Adrenal gland (tissue), 19 donors: ENCODE results near the gene RGS17. TPM values are rescaled to one million over a fixed set of nuclear protein-coding genes. Genes with fewer than 3 reads are reported as not detected.

Experiments
- DNase-seq, 7 donors: peaks; one replicate each; pipeline ENCODE4 v3.0.0-alpha.2; 2019 to 2020
- H3K27ac ChIP-seq, 5 donors: fragments of 200-600 bp; sonication (generic) in 4 of 5; 1 replicate in 3 of 5; 2 replicates in 2 of 5; pipeline versions ENCODE4 v1.5.1 to v1.8.0; 2016 to 2020; ENCODE audit warnings: mild to moderate bottlenecking in 1 of 5
- H3K27me3 ChIP-seq: fragments of 200-600 bp; 2 replicates; pipeline ENCODE4 v1.8.0; 2021
- H3K36me3 ChIP-seq, 2 donors: fragments of 200-600 bp; replicated peaks in 1 of 2; 1 replicate in 1 of 2; 2 replicates in 1 of 2; pipeline versions ENCODE4 v1.5.1 to v1.8.0; 2018 to 2022
- H3K4me1 ChIP-seq, 2 donors: fragments of 200-600 bp; replicated peaks in 1 of 2; 1 replicate in 1 of 2; 2 replicates in 1 of 2; pipeline versions ENCODE4 v1.5.1 to v1.8.0; 2018 to 2021
- H3K4me3 ChIP-seq, 4 donors: fragments of 200-600 bp; sonication (generic) in 3 of 4; one replicate each; pipeline ENCODE4 v1.5.1; 2016 to 2018
- H3K9me3 ChIP-seq, 3 donors: fragments of 200-600 bp; sonication (generic) in 1 of 3; replicated peaks in 1 of 3; 1 replicate in 2 of 3; 2 replicates in 1 of 3; pipeline versions ENCODE4 v1.5.1 to v1.8.0; 2016 to 2021
- CTCF ChIP-seq, 6 experiments: fragments of 450-650 bp in 4 of 6; fragments of 200-600 bp in 2 of 6; sonication (generic) in 1 of 6; IDR thresholded peaks; 1 replicate in 5 of 6; 2 replicates in 1 of 6; pipeline versions ENCODE4 v1.5.1 to v1.8.0; 2016 to 2021; ENCODE audit warnings: antibody characterized with exemption in 6 of 6, mild to moderate bottlenecking in 2 of 6, moderate library complexity in 1 of 6
- POLR2A ChIP-seq, 2 donors: fragments of 450-650 bp; IDR thresholded peaks; one replicate each; pipeline ENCODE4 v1.6.1; 2017; ENCODE audit warnings: antibody characterized with exemption in 2 of 2, mild to moderate bottlenecking in 2 of 2, moderate library complexity in 1 of 2
- WGBS, 4 donors: extraction: QIAGEN DNeasy Blood & Tissue Kit in 2 of 4; methylation state at CpG; one replicate each; pipeline versions ENCODE4 v1.1.5 to v1.1.7; 2013 to 2017; 5-methylcytosine and 5-hydroxymethylcytosine counted together
- intact Hi-C, 2 donors: fragments of 100-400 bp; cut with DNase I; formaldehyde crosslinking; loops; one replicate each; pipeline versions ENCODE4 v1.14.1 to v1.15.0; 2022 to 2023
- long read RNA-seq, 10 donors: library from polyadenylated mRNA in 3 of 10; unstranded in 2 of 10; stranded (forward) in 1 of 10; transcript quantifications; one replicate each; pipeline ENCODE4 v2.0.0 and lab custom pipeline, GENCODE V29; 2021 to 2026
- polyA plus RNA-seq, 3 donors: library from polyadenylated mRNA; stranded (reverse); fragments of 200-250 nt in 2 of 3; fragments of 350-450 nt in 1 of 3; fragmentation: Illumina TruSeq in 1 of 3; extraction: RNeasy Lipid Tissue Mini Kit (QIAGEN cat#74804) in 1 of 3; gene quantifications; one replicate each; pipeline ENCODE4 v1.2.3, GENCODE V29; 2013 to 2014
- total RNA-seq, 9 donors: library from RNA; depleted of rRNA in 4 of 9; stranded (reverse); fragments of >200 nt in 4 of 9; fragments of 120-200 nt in 1 of 9; fragmentation: NEBNext Ultra II Directional in 1 of 9; extraction: Animal tissue kit (Norgen Biotek cat#: 25700) in 1 of 9; gene quantifications; one replicate each; pipeline versions ENCODE4 v1.1.0 to v1.2.4, GENCODE V29; 2013 to 2023
- donor health status: healthy with polysubstance abuse.
- donor health status: Bipolar disorder and iron deficiency.
- donor health status: DM: yes; HTN: yes; CAD: no.
- donor health status: DM: no; HTN: no; CAD: no.
- donor health status: DM: no; HTN: no; CAD: no.
- donor health status: DM: yes; HTN: yes; CAD: no.

RGS17 gene
- total RNA-seq: under 1 TPM in 4 of 9 donors, not detected in 5; under 0.01 to 0.83 (median 0.21) TPM
- under 1 TPM; 0.10 to 0.29 (median 0.16) TPM for polyA plus RNA-seq
- long read RNA-seq, donor 1: 0 reads
- long read RNA-seq, donor 2: 0 reads
- long read RNA-seq, donor 3: 0 reads
- long read RNA-seq, donor 4: 0 reads
- long read RNA-seq, donor 5: 0 reads
- long read RNA-seq, donor 6: 0 reads
- long read RNA-seq, donor 7: 0 reads
- long read RNA-seq, donor 8: 0 reads
- long read RNA-seq, donor 9, partial matches to known transcripts: 0 of 1 reads
- long read RNA-seq, donor 9, other reads (novel, unspliced or antisense): 0 of 1 reads
- long read RNA-seq, donor 10: 0 reads

GRCh38 chr6:153131037-153131981, at the start of gene RGS17:
RGS17 (minus strand) TSS chr6:153131282; CDS start chr6:153044018, 87,264 bp downstream.
- Histone ChIP-seq H3K9me3 (no peaks in the 10 kb centered on the region), H3K4me3 (peak within 1 kb of the TSS in 2 of 4 donors; percentile 16 to 49), H3K36me3 (no peaks in the 10 kb centered on the region), H3K4me1 (peaks cover 14 to 15% of the 10 kb centered on the region in 2 donors), H3K27me3 (peaks cover 27% of the 10 kb centered on the region), H3K27ac (no peak within 1 kb of the TSS)
- peak in 6 of 7 donors; percentile 22 to 55 (median 36) for DNase-seq
- no peak for TF ChIP-seq POLR2A (IDR thresholded peaks at IDR 0.05)
- intact Hi-C loops: no loop called here
- WGBS, 4 donors: 4 to 19% (median 7%) methylated on average over 13 to 87 of the region's 89 CpGs

- Histone ChIP-seq H3K36me3 (no peaks in the 10 kb centered on the region), H3K9me3 (no peaks in the 10 kb centered on the region), H3K27ac (no peak overlapping the region), H3K4me3 (no peak overlapping the region), H3K27me3 (no peaks in the 10 kb centered on the region), H3K4me1 (no peaks in the 10 kb centered on the region)
- DNase-seq: no peak
- TF ChIP-seq POLR2A (IDR thresholded peaks at IDR 0.05) (no peak), CTCF (IDR thresholded peaks at IDR 0.05) (no peak)
- intact Hi-C loops: no loop called here
Measured at GRCh38 chr6:153172815-153173214, 41.7 kb upstream of the RGS17 start.

- TF ChIP-seq POLR2A (IDR thresholded peaks at IDR 0.05) (no peak), CTCF (IDR thresholded peaks at IDR 0.05) (no peak)
- no peaks in the 10 kb centered on the region for H3K4me1 ChIP-seq
- DNase-seq: no peak
- WGBS, 4 donors: 39 to 82% (median 72%) methylated on average over 3 of the region's 3 CpGs
- no peak overlapping the region for H3K27ac ChIP-seq
- H3K9me3 ChIP-seq: no peaks in the 10 kb centered on the region
- intact Hi-C loops: no loop called here
- H3K27me3 ChIP-seq: no peaks in the 10 kb centered on the region
- no peak overlapping the region for H3K4me3 ChIP-seq
- H3K36me3 ChIP-seq: no peaks in the 10 kb centered on the region
Measured at GRCh38 chr6:153170511-153170910, 39.4 kb upstream of the RGS17 start.

- H3K27me3 ChIP-seq: no peaks in the 10 kb centered on the region
- TF ChIP-seq POLR2A (IDR thresholded peaks at IDR 0.05) (no peak), CTCF (IDR thresholded peaks at IDR 0.05) (no peak)
- no peak overlapping the region for H3K4me3 ChIP-seq
- no peaks in the 10 kb centered on the region for H3K9me3 ChIP-seq
- no peak for DNase-seq
- no peak overlapping the region for H3K27ac ChIP-seq
- no peaks in the 10 kb centered on the region for H3K36me3 ChIP-seq
- intact Hi-C loops: no loop called here
- WGBS, 4 donors: 84 to 91% (median 88%) methylated on average over 1 of the region's 1 CpG
- H3K4me1 ChIP-seq: no peaks in the 10 kb centered on the region
Measured at GRCh38 chr6:153167907-153168306, 36.8 kb upstream of the RGS17 start.
